ENCODE measurements around the gene ACSS3.

The ACSS3 gene

GRCh38 chr12:81083906-81084513, 6.1 kb downstream of the ACSS3 start (continued):
- TF ChIP-seq ZNF394 (tag by site-specific recombination; IDR thresholded peaks at IDR 0.05; ENCODE audit: borderline replicate concordance): no peak

- no peaks in the 10 kb centered on the region for H3K36me3 ChIP-seq (ENCODE audit: control insufficient read depth in 2 of 2, insufficient read depth in 1 of 2, low read length in 2 of 2)
- ChIA-PET CTCF (no interaction called here), POLR2A (no interaction called here)
- no peak overlapping the region for H3K4me3 ChIP-seq (ENCODE audit: low read depth, low read length)
- TF ChIP-seq KLF16 (tag by site-specific recombination; IDR thresholded peaks at IDR 0.05): no peak
- no peak for TF ChIP-seq ZNF843 (tag by site-specific recombination; IDR thresholded peaks at IDR 0.05)
- TF ChIP-seq ZNF677 (tag by site-specific recombination; IDR thresholded peaks at IDR 0.05): no peak
- TF ChIP-seq ZNF174 (tag by site-specific recombination; IDR thresholded peaks at IDR 0.05): no peak
- no peak for TF ChIP-seq ZNF701 (tag by site-specific recombination; IDR thresholded peaks at IDR 0.05)
- TF ChIP-seq ZNF362 (tag by site-specific recombination; IDR thresholded peaks at IDR 0.05): no peak
- TF ChIP-seq ZNF558 (tag by site-specific recombination; IDR thresholded peaks at IDR 0.05): no peak
- TF ChIP-seq ZNF416 (tag by site-specific recombination; IDR thresholded peaks at IDR 0.05): no peak
- TF ChIP-seq ZNF324 (tag by site-specific recombination; IDR thresholded peaks at IDR 0.05): no peak
- TF ChIP-seq ZNF221 (tag by site-specific recombination; IDR thresholded peaks at IDR 0.05; ENCODE audit: borderline replicate concordance): no peak
- TF ChIP-seq ZNF423 (tag by site-specific recombination; IDR thresholded peaks at IDR 0.05): no peak
- no peaks in the 10 kb centered on the region for H3K4me1 ChIP-seq (ENCODE audit: control insufficient read depth, insufficient read depth, low read length)
- H3K27ac ChIP-seq (ENCODE audit: extremely low read depth, low read depth, low read length): no peak overlapping the region
- no peaks in the 10 kb centered on the region for H3K9me3 ChIP-seq (ENCODE audit: control insufficient read depth, insufficient read depth, low read depth, low read length)
Observed at GRCh38 chr12:81084811-81085350, 7.0 kb downstream of the ACSS3 start.

GRCh38 chr12:81085832-81086231, 8.0 kb downstream of the ACSS3 start:
- CTCF ChIA-PET: no interaction called here
- H3K4me3 ChIP-seq (ENCODE audit: low read depth, low read length): no peak overlapping the region
- TF ChIP-seq ZNF324 (tag by site-specific recombination; IDR thresholded peaks at IDR 0.05): no peak
- TF ChIP-seq ZNF624 (tag by site-specific recombination; IDR thresholded peaks at IDR 0.05): no peak
- TF ChIP-seq ZBTB49 (tag by site-specific recombination; IDR thresholded peaks at IDR 0.05; ENCODE audit: low read depth): no peak
- TF ChIP-seq ZNF701 (tag by site-specific recombination; IDR thresholded peaks at IDR 0.05): no peak
- no peak for TF ChIP-seq ZNF747 (tag by site-specific recombination; IDR thresholded peaks at IDR 0.05)
- TF ChIP-seq ZNF488 (tag by site-specific recombination; IDR thresholded peaks at IDR 0.05): no peak
- TF ChIP-seq KLF1 (tag by site-specific recombination; IDR thresholded peaks at IDR 0.05): no peak
- no peaks in the 10 kb centered on the region for H3K4me1 ChIP-seq (ENCODE audit: control insufficient read depth, insufficient read depth, low read length)
- H3K36me3 ChIP-seq (ENCODE audit: control insufficient read depth in 2 of 2, insufficient read depth in 1 of 2, low read length in 2 of 2): no peaks in the 10 kb centered on the region
- H3K27ac ChIP-seq (ENCODE audit: extremely low read depth, low read depth, low read length): no peak overlapping the region
- no peaks in the 10 kb centered on the region for H3K9me3 ChIP-seq (ENCODE audit: control insufficient read depth, insufficient read depth, low read depth, low read length)
- POLR2A ChIA-PET: no interaction called here
